ENCODE measurements around the gene HCAR2. TPM values are rescaled to one million over a fixed set of nuclear protein-coding genes. Genes with fewer than 3 reads are reported as not detected.

The HCAR2 gene
- total RNA-seq, 1 experiment from 2014 or later: not detected

DNA sequence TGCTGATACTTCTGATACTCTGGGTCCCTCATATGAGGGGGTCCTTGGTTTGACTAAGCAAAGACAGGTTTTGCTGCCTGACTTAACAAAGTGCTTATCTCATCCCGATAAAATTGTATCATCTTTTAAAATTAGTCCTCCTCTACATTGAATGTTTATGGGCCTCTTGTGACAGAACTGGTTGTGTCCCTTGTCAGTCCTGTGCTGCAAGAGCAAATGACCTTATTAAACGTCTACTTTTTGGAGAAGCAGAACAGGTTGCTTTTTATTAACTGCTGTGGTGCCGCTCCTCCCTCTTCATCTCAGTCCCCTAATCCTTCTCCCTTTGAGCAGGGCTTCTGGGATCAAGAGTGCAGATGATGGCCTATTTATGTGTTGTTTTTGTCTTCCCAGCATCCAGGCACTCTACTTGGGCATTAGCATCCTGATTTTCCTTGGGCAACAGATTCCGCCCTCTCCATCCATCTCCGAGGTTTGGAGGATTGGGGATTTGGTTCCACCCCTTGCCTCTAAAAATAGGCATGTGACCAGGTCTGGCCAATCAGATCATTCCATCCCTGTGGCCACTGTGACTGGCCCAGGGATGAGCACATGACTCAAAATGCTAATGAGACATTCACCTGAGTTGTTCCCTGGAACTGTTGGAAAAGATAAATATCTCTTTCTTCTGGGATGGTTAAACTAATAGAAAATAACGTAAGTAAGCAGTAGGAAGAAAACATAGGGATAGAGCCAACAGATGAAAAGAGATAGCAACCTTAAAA is 46.6 kb upstream of the HCAR2 start:
- no peak overlapping the region for H3K4me3 ChIP-seq (replicated peaks in 1 of 2; ENCODE audit: low read depth in 1 of 2, low read length in 2 of 2)
- ChIA-PET POLR2A (no interaction called here), RAD21 (ENCODE audit: low non-redundant PET in 1 of 2, low total read pairs in 2 of 2, uncharacterized antibody in 2 of 2, unreplicated experiment in 2 of 2) (no interaction called here), CTCF (no interaction called here)
- no peak overlapping the region for H3K27ac ChIP-seq (ENCODE audit: low read depth, low read length)
- peaks cover 21% of the 10 kb centered on the region for H3K79me2 ChIP-seq (ENCODE audit: insufficient read depth, low read length)
- H3K27me3 ChIP-seq (ENCODE audit: insufficient read depth, low read length): no peaks in the 10 kb centered on the region
- peaks cover 5 to 14% of the 10 kb centered on the region in 2 experiments; a peak in 3 of 4 replicates for H3K4me1 ChIP-seq (ENCODE audit: control insufficient read depth in 1 of 2, insufficient read depth in 2 of 2, low read length in 2 of 2)
- no peak for DNase-seq (ENCODE audit: low read depth, low spot score)
- no peaks in the 10 kb centered on the region for H4K20me1 ChIP-seq (ENCODE audit: insufficient read depth)
- no peak overlapping the region for H3K4me2 ChIP-seq (ENCODE audit: low read length)
- TF ChIP-seq POLR2A (IDR thresholded peaks at IDR 0.05; ENCODE audit: borderline replicate concordance, extremely low read depth, insufficient read depth, insufficient read length) (no peak), SP1 (IDR thresholded peaks at IDR 0.05; ENCODE audit: low read depth) (no peak), EZH2phosphoT487 (IDR thresholded peaks at IDR 0.05; ENCODE audit: borderline replicate concordance) (no peak), EZH2 (IDR thresholded peaks at IDR 0.05) (no peak)
- TF ChIP-seq, protein P1, sequence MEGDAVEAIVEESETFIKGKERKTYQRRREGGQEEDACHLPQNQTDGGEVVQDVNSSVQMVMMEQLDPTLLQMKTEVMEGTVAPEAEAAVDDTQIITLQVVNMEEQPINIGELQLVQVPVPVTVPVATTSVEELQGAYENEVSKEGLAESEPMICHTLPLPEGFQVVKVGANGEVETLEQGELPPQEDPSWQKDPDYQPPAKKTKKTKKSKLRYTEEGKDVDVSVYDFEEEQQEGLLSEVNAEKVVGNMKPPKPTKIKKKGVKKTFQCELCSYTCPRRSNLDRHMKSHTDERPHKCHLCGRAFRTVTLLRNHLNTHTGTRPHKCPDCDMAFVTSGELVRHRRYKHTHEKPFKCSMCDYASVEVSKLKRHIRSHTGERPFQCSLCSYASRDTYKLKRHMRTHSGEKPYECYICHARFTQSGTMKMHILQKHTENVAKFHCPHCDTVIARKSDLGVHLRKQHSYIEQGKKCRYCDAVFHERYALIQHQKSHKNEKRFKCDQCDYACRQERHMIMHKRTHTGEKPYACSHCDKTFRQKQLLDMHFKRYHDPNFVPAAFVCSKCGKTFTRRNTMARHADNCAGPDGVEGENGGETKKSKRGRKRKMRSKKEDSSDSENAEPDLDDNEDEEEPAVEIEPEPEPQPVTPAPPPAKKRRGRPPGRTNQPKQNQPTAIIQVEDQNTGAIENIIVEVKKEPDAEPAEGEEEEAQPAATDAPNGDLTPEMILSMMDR (IDR thresholded peaks at IDR 0.05 in 2 of 3, conservative IDR thresholded peaks at IDR 0.05 in 1 of 3; ENCODE audit: borderline replicate concordance in 1 of 3, insufficient read depth in 1 of 3, low read depth in 2 of 3, low read length in 2 of 3): no peak
- TF ChIP-seq, protein P2, sequence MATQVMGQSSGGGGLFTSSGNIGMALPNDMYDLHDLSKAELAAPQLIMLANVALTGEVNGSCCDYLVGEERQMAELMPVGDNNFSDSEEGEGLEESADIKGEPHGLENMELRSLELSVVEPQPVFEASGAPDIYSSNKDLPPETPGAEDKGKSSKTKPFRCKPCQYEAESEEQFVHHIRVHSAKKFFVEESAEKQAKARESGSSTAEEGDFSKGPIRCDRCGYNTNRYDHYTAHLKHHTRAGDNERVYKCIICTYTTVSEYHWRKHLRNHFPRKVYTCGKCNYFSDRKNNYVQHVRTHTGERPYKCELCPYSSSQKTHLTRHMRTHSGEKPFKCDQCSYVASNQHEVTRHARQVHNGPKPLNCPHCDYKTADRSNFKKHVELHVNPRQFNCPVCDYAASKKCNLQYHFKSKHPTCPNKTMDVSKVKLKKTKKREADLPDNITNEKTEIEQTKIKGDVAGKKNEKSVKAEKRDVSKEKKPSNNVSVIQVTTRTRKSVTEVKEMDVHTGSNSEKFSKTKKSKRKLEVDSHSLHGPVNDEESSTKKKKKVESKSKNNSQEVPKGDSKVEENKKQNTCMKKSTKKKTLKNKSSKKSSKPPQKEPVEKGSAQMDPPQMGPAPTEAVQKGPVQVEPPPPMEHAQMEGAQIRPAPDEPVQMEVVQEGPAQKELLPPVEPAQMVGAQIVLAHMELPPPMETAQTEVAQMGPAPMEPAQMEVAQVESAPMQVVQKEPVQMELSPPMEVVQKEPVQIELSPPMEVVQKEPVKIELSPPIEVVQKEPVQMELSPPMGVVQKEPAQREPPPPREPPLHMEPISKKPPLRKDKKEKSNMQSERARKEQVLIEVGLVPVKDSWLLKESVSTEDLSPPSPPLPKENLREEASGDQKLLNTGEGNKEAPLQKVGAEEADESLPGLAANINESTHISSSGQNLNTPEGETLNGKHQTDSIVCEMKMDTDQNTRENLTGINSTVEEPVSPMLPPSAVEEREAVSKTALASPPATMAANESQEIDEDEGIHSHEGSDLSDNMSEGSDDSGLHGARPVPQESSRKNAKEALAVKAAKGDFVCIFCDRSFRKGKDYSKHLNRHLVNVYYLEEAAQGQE (IDR thresholded peaks at IDR 0.05; ENCODE audit: low read depth): no peak
- no peak overlapping the region for H2AFZ ChIP-seq (ENCODE audit: low read depth, low read length, poor library complexity, severe bottlenecking)
- H3K9me3 ChIP-seq (ENCODE audit: control insufficient read depth in 1 of 2, insufficient read depth in 1 of 2, low read depth in 1 of 2, low read length in 2 of 2): no peaks in the 10 kb centered on the region
- no peaks in the 10 kb centered on the region for H3K9me2 ChIP-seq (ENCODE audit: insufficient read depth)
- intact Hi-C loops (cut with micrococcal nuclease): no loop called here
- BruUV-seq (replicated peaks): no TSS peak
- H3K9ac ChIP-seq (ENCODE audit: low read length): no peak overlapping the region
- peaks cover 7 to 11% of the 10 kb centered on the region in 2 experiments for H3K36me3 ChIP-seq (ENCODE audit: control insufficient read depth in 1 of 2, insufficient read depth in 2 of 2, low read length in 2 of 2)
- no peak for ATAC-seq

Data from HCT116 (cell line).